ENCODE results near the gene PRIMPOL. TPM values are rescaled to one million over a fixed set of nuclear protein-coding genes. Genes with fewer than 3 reads are reported as not detected.
A peak's percentile ranks its signal among the peaks of the same experiment; 100 is the strongest.

PRIMPOL gene
- total and polyA plus RNA-seq, 2 of the 4 experiments (the other 2 are of a cell fraction), result 5.6 to 8.8 TPM

- peaks cover 6% of the 10 kb centered on the region for H3K9me1 ChIP-seq (ENCODE audit: insufficient read depth, low read length)
- no peak overlapping the region for H2BK120ac ChIP-seq (ENCODE audit: low read depth, low read length)
- H3K4me1 ChIP-seq (ENCODE audit: control insufficient read depth, insufficient read depth, low read length), result peaks cover 4% of the 10 kb centered on the region; the same call in 1 of the 2 replicates
- H2BK15ac ChIP-seq (ENCODE audit: low read depth, low read length), result no peak overlapping the region; the same call in 2 of the 3 replicates
- no peak overlapping the region for H2AFZ ChIP-seq (replicated peaks; ENCODE audit: low read length, poor library complexity)
- no peak overlapping the region for H2AK9ac ChIP-seq (replicated peaks; ENCODE audit: low read depth, low read length, poor library complexity)
- H3K27me3 ChIP-seq (ENCODE audit: control insufficient read depth, insufficient read depth, low read length), result no peaks in the 10 kb centered on the region
- no CpG with 5 or more reads among the region's 3 CpGs for WGBS, 2 experiments (ENCODE audit: extremely low coverage in 2 of 2, insufficient read length in 1 of 2)
- H2BK20ac ChIP-seq (ENCODE audit: low read depth, low read length), result no peak overlapping the region
- no peaks in the 10 kb centered on the region for H3K9me3 ChIP-seq (ENCODE audit: control insufficient read depth, insufficient read depth, low read length)
- no peak overlapping the region for H3K23ac ChIP-seq (ENCODE audit: low read depth, low read length)
- H3K56ac ChIP-seq (ENCODE audit: extremely low read depth, insufficient read depth, low read length), result no peak overlapping the region
- H3K36me3 ChIP-seq (ENCODE audit: control insufficient read depth, insufficient read depth, low read length), result no peaks in the 10 kb centered on the region; the same call in 1 of the 2 replicates
- peak overlapping the region; percentile 15 to 89; a peak in 2 of 4 replicates for H4K8ac ChIP-seq (ENCODE audit: low read depth in 2 of 2, low read length in 2 of 2)
- 0 out of 4 replicates have a peak, but pooled peaks cover 0 to 4% of the 10 kb centered on the region in 2 experiments for H3K79me1 ChIP-seq (ENCODE audit: low read depth in 1 of 2, low read length in 2 of 2)
- H3K27ac ChIP-seq (ENCODE audit: insufficient read depth, low read length), result no peak overlapping the region
- DNase-seq (no peak), ATAC-seq (ENCODE audit: low read depth) (peak; percentile 33)
- H3K4ac ChIP-seq (ENCODE audit: low read depth, low read length), result peak overlapping the region; percentile 11; the same call in 1 of the 2 replicates
- no peak overlapping the region for H3K4me2 ChIP-seq (ENCODE audit: low read depth, low read length)
- TF ChIP-seq MAFK (IDR thresholded peaks at IDR 0.05; ENCODE audit: low read depth, low read length), result no peak
- no peak for TF ChIP-seq FOS (IDR thresholded peaks at IDR 0.05; ENCODE audit: low read depth, low read length)
- no peak for TF ChIP-seq MAZ (IDR thresholded peaks at IDR 0.05; ENCODE audit: borderline replicate concordance, low read depth, low read length)
- TF ChIP-seq NFE2L2 (IDR thresholded peaks at IDR 0.05; ENCODE audit: low read depth, low read length), result no peak
- no peak for TF ChIP-seq RCOR1 (IDR thresholded peaks at IDR 0.05; ENCODE audit: insufficient replicate concordance, low read length)
- TF ChIP-seq MXI1 (IDR thresholded peaks at IDR 0.05; ENCODE audit: borderline replicate concordance, low read depth, low read length), result no peak
- TF ChIP-seq RFX5 (IDR thresholded peaks at IDR 0.05; ENCODE audit: low read depth, low read length), result no peak
- no peak for TF ChIP-seq RAD21 (IDR thresholded peaks at IDR 0.05; ENCODE audit: low read length)
- no peak for TF ChIP-seq USF2 (IDR thresholded peaks at IDR 0.05; ENCODE audit: low read depth, low read length)
- TF ChIP-seq ELK1 (IDR thresholded peaks at IDR 0.05; ENCODE audit: borderline replicate concordance, low read depth, low read length), result no peak
- TF ChIP-seq CHD1 (IDR thresholded peaks at IDR 0.05; ENCODE audit: low read depth, low read length), result no peak
- no peak for TF ChIP-seq CEBPB (IDR thresholded peaks at IDR 0.05; ENCODE audit: low read depth, low read length)
- TF ChIP-seq BHLHE40 (IDR thresholded peaks at IDR 0.05; ENCODE audit: low read depth, low read length), result no peak
- H4K91ac ChIP-seq (ENCODE audit: insufficient read depth, low read depth, low read length), result no peak overlapping the region
- H4K5ac ChIP-seq (ENCODE audit: low read depth, low read length), result no peak overlapping the region
- H4K20me1 ChIP-seq (ENCODE audit: insufficient read depth, low read length), result no peaks in the 10 kb centered on the region
- H2BK5ac ChIP-seq (ENCODE audit: low read depth, low read length, poor library complexity, severe bottlenecking), result peak overlapping the region; percentile 1
- no peak overlapping the region for H3K14ac ChIP-seq (replicated peaks; ENCODE audit: low read depth, low read length)
- H3K9ac ChIP-seq (ENCODE audit: low read depth, low read length), result no peak overlapping the region
- H3K4me3 ChIP-seq (ENCODE audit: insufficient read depth, low read depth, low read length), result no peak overlapping the region
- intact Hi-C loops (cut with micrococcal nuclease) (no loop called here), dilution Hi-C loops (cut with HindIII; ENCODE audit: low sequenced_read_pairs, unreplicated experiment) (no loop called here), in situ Hi-C loops (cut with MboI; ENCODE audit: low sequenced_read_pairs) (no loop called here)
- CTCF ChIA-PET, result no interaction called here
- no peak overlapping the region for H3K18ac ChIP-seq (ENCODE audit: low read depth, low read length)
- POLR2A ChIA-PET (ENCODE audit: unreplicated experiment), result no interaction called here
- 0 out of 2 replicates have a peak overlapping the region, but pooled peaks have one; percentile 15 for H2AK5ac ChIP-seq (ENCODE audit: low read depth, low read length)
- no TSS peak for BruUV-seq (replicated peaks)
Observed at GRCh38 chr4:184688005-184688404, 38.5 kb downstream of the PRIMPOL start.

Data from IMR-90 (cell line).